ENCODE results near the gene MPZL3.
"Not testable (repeated sequence)": the region's sequence is repeated elsewhere in the genome, so short reads cannot be mapped to it uniquely, and the experiment has no call there.

Gene MPZL3

DNA sequence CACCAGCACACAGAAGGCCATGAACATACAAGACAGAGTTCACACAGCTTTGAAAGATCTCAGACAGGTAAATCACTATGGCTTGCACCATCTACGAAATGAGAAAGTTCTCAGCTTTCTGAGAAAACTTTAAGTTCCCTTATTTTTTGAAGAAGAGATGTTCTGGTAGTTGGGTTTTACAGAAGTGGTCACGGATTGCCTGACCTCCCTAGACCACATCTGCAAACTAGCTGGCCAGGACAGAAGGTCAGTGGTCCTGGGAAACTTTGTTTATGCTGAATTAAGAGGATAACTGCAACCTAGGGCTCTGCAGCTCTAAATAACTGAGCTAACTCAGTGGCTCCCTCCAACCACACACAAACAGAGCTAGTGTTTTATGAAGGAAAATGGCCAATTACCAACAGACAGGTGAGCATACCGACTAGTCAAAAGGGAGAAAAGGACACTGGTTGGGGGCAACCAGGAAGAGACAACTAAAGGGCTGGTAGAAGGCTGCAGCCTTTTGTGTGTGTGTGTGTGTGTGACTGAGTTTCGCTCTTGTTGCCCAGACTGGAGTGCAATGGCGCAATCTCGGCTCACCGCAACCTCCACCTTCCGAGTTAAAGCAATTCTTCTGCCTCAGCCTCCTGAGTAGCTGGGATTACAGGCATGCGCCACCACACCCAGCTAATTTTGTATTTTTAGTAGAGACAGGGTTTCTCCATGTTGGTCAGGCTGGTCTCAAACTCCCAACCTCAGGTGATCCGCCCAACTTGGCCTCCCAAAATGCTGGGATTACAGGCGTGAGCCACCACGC is 67.2 kb downstream of the MPZL3 start:
- DNase-seq (ENCODE audit: low spot score) = no peak

DNA sequence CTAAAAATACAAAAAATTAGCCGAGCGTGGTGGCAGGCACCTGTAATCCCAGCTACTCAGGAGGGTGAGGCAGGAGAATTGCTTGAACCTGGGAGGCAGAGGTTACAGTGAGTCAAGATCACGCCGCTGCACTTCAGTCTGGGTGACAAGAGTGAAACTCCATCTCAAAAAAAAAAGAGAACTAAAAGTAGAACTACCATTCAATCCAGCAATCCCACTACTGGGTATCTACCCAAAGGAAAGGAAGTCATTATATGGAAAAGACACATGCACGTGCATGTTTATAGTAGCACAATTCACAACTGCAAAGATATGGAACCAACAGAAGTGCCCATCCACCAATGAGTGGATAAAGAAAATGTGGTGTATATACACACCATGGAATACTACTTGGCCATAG is 68.5 kb downstream of the MPZL3 start:
- not testable (repeated sequence) for DNase-seq (ENCODE audit: low spot score)

DNA sequence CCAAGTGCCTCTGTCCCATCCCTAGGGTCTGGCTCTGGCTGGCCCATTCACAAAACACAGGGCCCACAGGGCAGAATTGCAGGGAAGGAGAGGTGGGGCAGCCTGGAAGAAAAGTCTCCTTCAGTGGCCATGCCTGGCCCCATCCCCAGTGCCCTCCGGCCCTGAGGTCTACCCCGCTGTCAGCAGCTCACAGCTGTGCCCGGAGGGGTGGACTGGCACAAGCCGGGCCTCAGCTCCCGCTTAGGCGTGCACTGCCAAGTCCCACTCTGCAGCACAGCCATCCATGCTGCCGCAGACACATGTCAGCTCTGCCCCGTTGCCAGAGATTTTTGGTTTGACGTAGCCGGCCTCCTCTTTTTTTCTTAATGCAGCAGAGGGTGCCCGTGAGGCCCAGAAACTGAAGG is 71.9 kb downstream of the MPZL3 start:
- DNase-seq (ENCODE audit: low spot score) = no peak

DNA sequence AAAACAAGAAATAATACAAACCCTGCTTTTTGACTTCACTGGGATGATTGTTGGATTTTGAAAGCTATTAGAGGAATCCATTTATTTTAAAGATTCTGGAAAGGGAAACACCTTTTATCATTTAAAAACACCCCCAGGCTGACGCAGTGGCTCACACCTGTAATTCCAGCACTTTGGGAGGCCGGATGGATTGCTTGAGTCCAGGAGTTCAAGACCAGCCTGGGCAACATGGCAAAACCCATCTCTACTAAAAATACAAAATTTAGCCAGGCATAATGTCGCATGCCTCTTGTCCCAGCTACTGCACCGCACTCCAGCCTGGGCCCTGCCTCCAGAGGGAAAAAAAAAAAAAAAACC is 75.4 kb downstream of the MPZL3 start:
- DNase-seq (ENCODE audit: low spot score) = no peak

All from COLO829 (cell line).